H9 (cell line): ENCODE measurements around the gene DKK1. TPM values are rescaled to one million over a fixed set of nuclear protein-coding genes. Genes with fewer than 3 reads are reported as not detected.

ENCODE experiments used
- DNase-seq: peaks from one replicate; pipeline ENCODE4 v3.0.0-alpha.2; 2017
- H2AFZ ChIP-seq: one replicate; pipeline ENCODE4 v1.6.1; 2013; ENCODE audit warnings: mild to moderate bottlenecking, low read length, control low read depth, moderate library complexity
- H2AK5ac ChIP-seq: 2 replicates; pipeline ENCODE4 v1.6.1; 2013; ENCODE audit warnings: low read length, control low read depth, mixed read lengths; ENCODE audit not compliant: insufficient read length
- H2BK120ac ChIP-seq: one replicate; pipeline ENCODE4 v1.6.1; 2013; ENCODE audit warnings: low read depth, mild to moderate bottlenecking, low read length, control low read depth, inconsistent platforms; ENCODE audit not compliant: poor library complexity, severe bottlenecking
- H2BK12ac ChIP-seq: 2 replicates; pipeline ENCODE4 v1.6.1; 2013; ENCODE audit warnings: low read length, control low read depth, mixed read lengths, low read depth; ENCODE audit not compliant: insufficient read length
- H2BK15ac ChIP-seq: 2 replicates; pipeline ENCODE4 v1.6.1; 2013; ENCODE audit warnings: low read depth, low read length, control low read depth
- H2BK20ac ChIP-seq: one replicate; pipeline ENCODE4 v1.6.1; 2013; ENCODE audit warnings: low read depth, mild to moderate bottlenecking, low read length, control low read depth, inconsistent platforms; ENCODE audit not compliant: poor library complexity, severe bottlenecking
- H2BK5ac ChIP-seq: 2 replicates; pipeline ENCODE4 v1.6.1; 2013; ENCODE audit warnings: low read length, control low read depth, mixed read lengths; ENCODE audit not compliant: insufficient read length
- H3K14ac ChIP-seq: 2 replicates; pipeline ENCODE4 v1.6.1; 2013; ENCODE audit warnings: low read length, control low read depth; ENCODE audit not compliant: insufficient read depth
- H3K18ac ChIP-seq: 2 replicates; pipeline ENCODE4 v1.6.1; 2013; ENCODE audit warnings: low read depth, mild to moderate bottlenecking, mixed read lengths, low read length, control low read depth; ENCODE audit not compliant: insufficient read length
- H3K23ac ChIP-seq: 2 replicates; pipeline ENCODE4 v1.6.1; 2013; ENCODE audit warnings: low read length, control low read depth, mixed read lengths, low read depth; ENCODE audit not compliant: insufficient read length
- H3K23me2 ChIP-seq: 2 replicates; pipeline ENCODE4 v1.6.1; 2013; ENCODE audit warnings: low read depth, mild to moderate bottlenecking, mixed read lengths, low read length, control low read depth; ENCODE audit not compliant: insufficient read length, poor library complexity, severe bottlenecking
- H3K27ac ChIP-seq: 2 replicates; pipeline ENCODE4 v1.5.1; 2013; ENCODE audit warnings: low read length, control low read depth, mixed read lengths, low read depth; ENCODE audit not compliant: insufficient read length
- H3K27me3 ChIP-seq: 2 replicates; pipeline ENCODE4 v1.6.1; 2013; ENCODE audit warnings: low read length, control low read depth, inconsistent platforms; ENCODE audit not compliant: insufficient read depth
- H3K4ac ChIP-seq: 2 replicates; pipeline ENCODE4 v1.6.1; 2013; ENCODE audit warnings: low read depth, mild to moderate bottlenecking, control low read depth, inconsistent platforms, low read length, moderate library complexity
- H3K4me1 ChIP-seq: 2 replicates; pipeline ENCODE4 v1.6.1; 2013; ENCODE audit warnings: low read length, control low read depth, inconsistent platforms; ENCODE audit not compliant: insufficient read depth
- H3K4me2 ChIP-seq: 2 replicates; pipeline ENCODE4 v1.6.1; 2013; ENCODE audit warnings: low read length, control low read depth, mixed read lengths; ENCODE audit not compliant: insufficient read length, insufficient read depth
- H3K56ac ChIP-seq: 2 replicates; pipeline ENCODE4 v1.6.1; 2013; ENCODE audit warnings: low read depth, mild to moderate bottlenecking, mixed read lengths, low read length, control low read depth; ENCODE audit not compliant: insufficient read length
- H3K79me1 ChIP-seq: 2 replicates; pipeline ENCODE4 v1.6.1; 2013; ENCODE audit warnings: low read depth, mild to moderate bottlenecking, moderate library complexity, low read length, control low read depth, inconsistent platforms; ENCODE audit not compliant: insufficient read depth, poor library complexity, severe bottlenecking
- H3K79me2 ChIP-seq: 2 replicates; pipeline ENCODE4 v1.6.1; 2013; ENCODE audit warnings: low read length, control low read depth, inconsistent platforms; ENCODE audit not compliant: insufficient read depth
- H3K9ac ChIP-seq: 2 replicates; pipeline ENCODE4 v1.6.1; 2013; ENCODE audit warnings: low read length, control low read depth, mixed read lengths; ENCODE audit not compliant: insufficient read length; ENCODE audit errors: extremely low read depth
- H3K9me3 ChIP-seq: one replicate; pipeline ENCODE4 v1.6.1; 2013; ENCODE audit warnings: low read depth, low read length, inconsistent platforms; ENCODE audit not compliant: control insufficient read depth
- H3T11ph ChIP-seq: one replicate; pipeline ENCODE4 v1.6.1; 2013; ENCODE audit warnings: mild to moderate bottlenecking, low read length, control low read depth, inconsistent platforms
- H4K20me1 ChIP-seq: one replicate; pipeline ENCODE4 v1.6.1; 2013; ENCODE audit not compliant: control insufficient read depth, insufficient read length, insufficient read depth
- H4K5ac ChIP-seq: 2 replicates; pipeline ENCODE4 v1.6.1; 2013; ENCODE audit warnings: low read depth, mild to moderate bottlenecking, mixed read lengths, low read length, control low read depth; ENCODE audit not compliant: insufficient read length
- H4K8ac ChIP-seq: replicated peaks from 2 replicates; pipeline ENCODE4 v1.6.1; 2013; ENCODE audit warnings: low read length, control low read depth, mixed read lengths, low read depth; ENCODE audit not compliant: insufficient read length
- H4K91ac ChIP-seq: 2 replicates; pipeline ENCODE4 v1.6.1; 2013; ENCODE audit warnings: low read depth, mild to moderate bottlenecking, moderate library complexity, mixed read lengths, low read length, control low read depth; ENCODE audit not compliant: insufficient read length
- H3K27ac Mint-ChIP-seq, 3 experiments: 2 replicates in 2 of 3; 3 replicates in 1 of 3; pipeline ENCODE4 v1.8.0; 2020 to 2021; ENCODE audit warnings: mixed read lengths in 3 of 3, mild to moderate bottlenecking in 1 of 3, moderate library complexity in 1 of 3
- H3K27me3 Mint-ChIP-seq: 2 replicates; pipeline ENCODE4 v1.8.0; 2021; ENCODE audit warnings: low read depth, mild to moderate bottlenecking, moderate library complexity, mixed read lengths
- H3K36me3 Mint-ChIP-seq, 3 experiments: 2 replicates in 2 of 3; 3 replicates in 1 of 3; pipeline ENCODE4 v1.8.0; 2020 to 2021; ENCODE audit warnings: low read depth in 3 of 3, mixed read lengths in 3 of 3; ENCODE audit not compliant: insufficient read depth in 1 of 3
- H3K4me1 Mint-ChIP-seq, 2 experiments: 2 replicates each; pipeline ENCODE4 v1.8.0; 2020; ENCODE audit warnings: mixed read lengths in 2 of 2
- H3K4me3 Mint-ChIP-seq, 2 experiments: 2 replicates in 1 of 2; 3 replicates in 1 of 2; pipeline ENCODE4 v1.8.0; 2020 to 2021; ENCODE audit warnings: mild to moderate bottlenecking in 2 of 2, mixed read lengths in 2 of 2, moderate library complexity in 1 of 2
- H3K9me3 Mint-ChIP-seq, 2 experiments: 2 replicates in 1 of 2; 3 replicates in 1 of 2; pipeline ENCODE4 v1.8.0; 2020; ENCODE audit warnings: mild to moderate bottlenecking in 2 of 2, mixed read lengths in 2 of 2, moderate library complexity in 1 of 2
- CTCF ChIP-seq: fragments of 200-600 bp; sonication (generic); conservative IDR thresholded peaks from 3 replicates; pipeline ENCODE4 v1.8.0; 2021; ENCODE audit warnings: antibody characterized with exemption, mild to moderate bottlenecking
- WGBS: extraction: QIAGEN DNeasy Blood & Tissue Kit; methylation state at CpG from one replicate; pipeline ENCODE4 v1.1.7; 2013; ENCODE audit warnings: missing lambda C conversion rate, low lambda C conversion rate, mixed read lengths; ENCODE audit not compliant: insufficient read length; ENCODE audit errors: extremely low coverage; 5-methylcytosine and 5-hydroxymethylcytosine counted together
- total RNA-seq: library from RNA; stranded (reverse); gene quantifications from 2 replicates; pipeline ENCODE4 v1.2.1, GENCODE V29; 2021

DKK1 gene
- total RNA-seq, 1 experiment from 2014 or later = 1.1 TPM

GRCh38 chr10:52343439-52343838 lies 29.4 kb downstream of the DKK1 start:
- Histone ChIP-seq H2BK5ac (no peak overlapping the region), H3K14ac (no peak overlapping the region), H3K4me2 (no peak overlapping the region), H3K27ac (no peak overlapping the region), H3K79me1 (no peaks in the 10 kb centered on the region), H3K23me2 (no peaks in the 10 kb centered on the region), H3K9ac (no peak overlapping the region), H4K20me1 (no peaks in the 10 kb centered on the region), H2BK15ac (no peak overlapping the region), H4K91ac (no peak overlapping the region), H2BK20ac (no peak overlapping the region), H3K23ac (no peak overlapping the region), H3K9me3 (no peaks in the 10 kb centered on the region), H3K27me3 (no peaks in the 10 kb centered on the region), H3K79me2 (no peaks in the 10 kb centered on the region), H4K8ac (no peak overlapping the region), H3K4me1 (no peaks in the 10 kb centered on the region), H2BK12ac (no peak overlapping the region), H4K5ac (no peak overlapping the region), H3K18ac (no peak overlapping the region), H2AFZ (no peak overlapping the region), H2BK120ac (no peak overlapping the region), H2AK5ac (no peak overlapping the region), H3K4ac (no peak overlapping the region), H3T11ph (no peak overlapping the region), H3K56ac (no peak overlapping the region)
- no CpG with 5 or more reads among the region's 4 CpGs for WGBS
- Mint-ChIP-seq H3K9me3 (no peaks in the 10 kb centered on the region), H3K36me3 (no peaks in the 10 kb centered on the region), H3K4me1 (no peaks in the 10 kb centered on the region), H3K27me3 (no peaks in the 10 kb centered on the region), H3K27ac (no peak overlapping the region), H3K4me3 (no peak overlapping the region)
- no peak for TF ChIP-seq CTCF
- no peak for DNase-seq
